Measurements from ENCODE around the gene MYO5B. TPM values are rescaled to one million over a fixed set of nuclear protein-coding genes. Genes with fewer than 3 reads are reported as not detected.
"Not testable (repeated sequence)": the region's sequence is repeated elsewhere in the genome, so short reads cannot be mapped to it uniquely, and the experiment has no call there.

Gene MYO5B
- total RNA-seq, 4 donors from 2014 or later = 58.2 to 102 (median 89.9) TPM

DNA sequence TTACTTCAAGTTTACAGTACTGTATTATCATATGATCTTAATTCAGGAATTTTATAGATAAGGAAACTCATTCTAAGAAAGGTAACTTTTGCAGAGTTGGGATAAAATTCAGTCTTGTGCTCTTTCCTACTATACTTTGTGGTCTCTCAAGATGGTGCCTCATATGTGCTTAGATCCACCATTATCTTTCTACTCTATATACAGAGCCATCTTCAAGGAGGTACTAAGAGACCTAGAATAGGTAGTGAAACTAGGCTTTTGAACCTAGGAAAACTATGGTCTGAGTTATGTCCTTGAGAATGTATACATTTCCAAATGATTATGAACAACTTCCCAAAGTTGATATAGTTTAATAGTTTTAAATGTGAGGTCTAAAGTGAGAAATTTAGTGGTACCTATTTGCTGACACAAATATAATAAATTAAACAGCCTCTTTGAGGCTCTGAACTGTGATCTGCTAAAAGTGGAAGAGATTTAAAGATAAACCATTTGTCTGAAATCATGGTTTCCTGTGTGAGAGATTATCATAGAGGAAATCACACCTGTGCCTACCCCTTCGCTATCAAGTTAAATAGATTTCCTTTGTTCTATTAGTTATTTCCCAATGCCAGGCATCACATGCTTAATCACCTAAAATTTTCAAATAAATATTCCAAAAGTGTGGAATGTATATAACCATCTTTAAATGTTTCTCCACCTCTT, 408.8 kb downstream of the MYO5B start:
- TF ChIP-seq, protein P1, sequence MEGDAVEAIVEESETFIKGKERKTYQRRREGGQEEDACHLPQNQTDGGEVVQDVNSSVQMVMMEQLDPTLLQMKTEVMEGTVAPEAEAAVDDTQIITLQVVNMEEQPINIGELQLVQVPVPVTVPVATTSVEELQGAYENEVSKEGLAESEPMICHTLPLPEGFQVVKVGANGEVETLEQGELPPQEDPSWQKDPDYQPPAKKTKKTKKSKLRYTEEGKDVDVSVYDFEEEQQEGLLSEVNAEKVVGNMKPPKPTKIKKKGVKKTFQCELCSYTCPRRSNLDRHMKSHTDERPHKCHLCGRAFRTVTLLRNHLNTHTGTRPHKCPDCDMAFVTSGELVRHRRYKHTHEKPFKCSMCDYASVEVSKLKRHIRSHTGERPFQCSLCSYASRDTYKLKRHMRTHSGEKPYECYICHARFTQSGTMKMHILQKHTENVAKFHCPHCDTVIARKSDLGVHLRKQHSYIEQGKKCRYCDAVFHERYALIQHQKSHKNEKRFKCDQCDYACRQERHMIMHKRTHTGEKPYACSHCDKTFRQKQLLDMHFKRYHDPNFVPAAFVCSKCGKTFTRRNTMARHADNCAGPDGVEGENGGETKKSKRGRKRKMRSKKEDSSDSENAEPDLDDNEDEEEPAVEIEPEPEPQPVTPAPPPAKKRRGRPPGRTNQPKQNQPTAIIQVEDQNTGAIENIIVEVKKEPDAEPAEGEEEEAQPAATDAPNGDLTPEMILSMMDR (IDR thresholded peaks at IDR 0.05) = no peak
- no peak for TF ChIP-seq POLR2A (IDR thresholded peaks at IDR 0.05)

GRCh38 chr18:49784427-49785185, 410.3 kb downstream of the MYO5B start:
- Histone ChIP-seq H3K4me1 (peaks cover 5 to 10% of the 10 kb centered on the region in 2 donors), H3K9me3 (no peaks in the 10 kb centered on the region), H3K36me3 (peaks cover 13 to 20% of the 10 kb centered on the region in 2 donors), H3K27ac (peak overlapping the region in 2 of 3 donors; percentile 27 to 67), H3K4me3 (replicated peaks in 1 of 3) (no peak overlapping the region), H3K27me3 (no peaks in the 10 kb centered on the region)
- intact Hi-C loops (cut with DNase I) = loop anchor here (10.0 kb wide), 2 partner anchors 70 to 270 kb away; no protein-coding TSS in a partner anchor
- DNase-seq = no peak
- WGBS, 2 donors = 31 to 84% methylated on average over 1 of the region's 1 CpG
- TF ChIP-seq, protein P1 (IDR thresholded peaks at IDR 0.05) = peak in 3 of 6 experiments; percentile 37 to 46 (median 43)
- no peak for TF ChIP-seq POLR2A (IDR thresholded peaks at IDR 0.05)

More for the DNA sequence above, 408.8 kb downstream of the MYO5B start:
- Histone ChIP-seq H3K36me3 (peaks cover 21 to 32% of the 10 kb centered on the region in 2 donors), H3K27ac (no peak overlapping the region), H3K9me3 (no peaks in the 10 kb centered on the region), H3K4me1 (peaks cover 5 to 10% of the 10 kb centered on the region in 2 donors), H3K4me3 (replicated peaks in 1 of 3) (no peak overlapping the region), H3K27me3 (no peaks in the 10 kb centered on the region)
- WGBS, 2 donors = 83 to 88% methylated on average over 1 of the region's 1 CpG
- intact Hi-C loops (cut with DNase I) = loop anchor here (10.0 kb wide), 2 partner anchors 69 to 271 kb away; no protein-coding TSS in a partner anchor
- no peak for DNase-seq

- H3K9me3 ChIP-seq; H3K4me3 ChIP-seq (replicated peaks in 1 of 3); DNase-seq; H3K27me3 ChIP-seq: not testable (repeated sequence)
- intact Hi-C loops (cut with DNase I) = loop anchor here (10.0 kb wide), 2 partner anchors 71 to 269 kb away; no protein-coding TSS in a partner anchor
- Histone ChIP-seq H3K4me1 (peaks cover 5 to 17% of the 10 kb centered on the region in 2 donors), H3K27ac (peak overlapping the region in 2 of 3 donors; percentile 27 to 67), H3K36me3 (peaks cover 13 to 17% of the 10 kb centered on the region in 2 donors)
- 90 to 92% methylated on average over 3 of the region's 3 CpGs for WGBS, 2 donors
These were observed 411.3 kb downstream of the MYO5B start for GRCh38 chr18:49783631-49784030.

GRCh38 chr18:49778826-49779465, 416.0 kb downstream of the MYO5B start:
- 57 to 68% methylated on average over 8 of the region's 8 CpGs for WGBS, 2 donors
- Histone ChIP-seq H3K9me3 (no peaks in the 10 kb centered on the region), H3K27me3 (no peaks in the 10 kb centered on the region), H3K27ac (no peak overlapping the region), H3K4me3 (replicated peaks in 1 of 3) (no peak overlapping the region), H3K36me3 (peaks cover 12 to 13% of the 10 kb centered on the region in 2 donors), H3K4me1 (peaks cover 1 to 11% of the 10 kb centered on the region in 2 donors)
- TF ChIP-seq, protein P1 (IDR thresholded peaks at IDR 0.05) = no peak
- no peak for TF ChIP-seq POLR2A (IDR thresholded peaks at IDR 0.05)
- intact Hi-C loops (cut with DNase I) = no loop called here
- peak; percentile 60 to 66 for DNase-seq

Small RNA genes within 50 kb of the gene (microRNA-seq; reads per million reads assigned to microRNA genes)
- not detected for gene MIR4320

Small RNA genes within 50 kb of the gene (small RNA-seq; reads per million reads assigned to genes)
- gene RF00019 = not detected
- not detected for gene RF00283
- gene RN7SL310P = not detected
- not detected for gene RNA5SP457
- gene SCARNA17 = not detected

Other genes starting within 250 kb of the MYO5B start
- 1 to 10 TPM in 3 of 4 donors, not detected in 1; 1.2 to 2.7 (median 1.5) TPM for gene CFAP53, start 71.3 kb upstream of the MYO5B start, total RNA-seq
- 10 to 100 TPM; 62.6 to 98.8 (median 90.6) TPM for gene MBD1, start 86.4 kb upstream of the MYO5B start, total RNA-seq
- 100 to 1,000 TPM in 1 of 4 donors, 10 to 100 TPM in 3; 39.7 to 125 (median 62.7) TPM for gene CXXC1, start 92.5 kb upstream of the MYO5B start, total RNA-seq
- under 1 TPM in 1 of 4 donors, not detected in 3; 0.45 TPM for gene SKA1, start 179.9 kb upstream of the MYO5B start, total RNA-seq

Data from thyroid gland (tissue), 4 donors.